GM12878 (cell line): ENCODE results near the gene ICA1. TPM values are rescaled to one million over a fixed set of nuclear protein-coding genes. Genes with fewer than 3 reads are reported as not detected.

Source experiments
- ATF2 ChIP-seq: IDR thresholded peaks from 2 replicates; pipeline ENCODE4 v1.6.1; 2012; ENCODE audit warnings: low read length, inconsistent platforms
- CEBPB ChIP-seq, 2 experiments: fragments of 150-350 bp in 1 of 2; IDR thresholded peaks; 2 replicates each; pipeline ENCODE4 v1.6.1; 2012 to 2014; ENCODE audit warnings: low read depth in 2 of 2, low read length in 2 of 2, borderline replicate concordance in 1 of 2, inconsistent platforms in 1 of 2
- CHD1 ChIP-seq: IDR thresholded peaks from 2 replicates; pipeline ENCODE4 v1.6.1; 2012; ENCODE audit warnings: low read depth, low read length, improper control_type of control experiment
- CHD2 ChIP-seq: IDR thresholded peaks from 2 replicates; pipeline ENCODE4 v1.6.1; 2011; ENCODE audit warnings: low read depth, low read length, improper control_type of control experiment, borderline replicate concordance
- ELK1 ChIP-seq: IDR thresholded peaks from 2 replicates; pipeline ENCODE4 v1.6.1; 2012; ENCODE audit warnings: low read depth, low read length, improper control_type of control experiment
- ESRRA ChIP-seq: IDR thresholded peaks from 2 replicates; pipeline ENCODE4 v1.6.1; 2012; ENCODE audit warnings: mild to moderate bottlenecking, low read length, improper control_type of control experiment
- EZH2 ChIP-seq: IDR thresholded peaks from 2 replicates; pipeline ENCODE4 v1.6.1; 2012; ENCODE audit warnings: low read depth, mild to moderate bottlenecking, control low read depth, inconsistent platforms, low read length, borderline replicate concordance; ENCODE audit not compliant: control insufficient read depth
- IRF4 ChIP-seq: IDR thresholded peaks from 2 replicates; pipeline ENCODE4 v1.6.1; 2011; ENCODE audit warnings: low read depth, low read length
- MYC ChIP-seq: IDR thresholded peaks from 2 replicates; pipeline ENCODE4 v1.6.1; 2011; ENCODE audit warnings: mild to moderate bottlenecking, low read length, moderate library complexity, inconsistent platforms; ENCODE audit not compliant: insufficient read depth, insufficient replicate concordance, insufficient read length, severe bottlenecking
- NFYA ChIP-seq: IDR thresholded peaks from 2 replicates; pipeline ENCODE4 v1.6.1; 2011; ENCODE audit warnings: low read depth, mild to moderate bottlenecking, low read length, improper control_type of control experiment, borderline replicate concordance
- PAX5 ChIP-seq: IDR thresholded peaks from 2 replicates; pipeline ENCODE4 v1.6.1; 2011; ENCODE audit warnings: low read depth, low read length, borderline replicate concordance
- PAX8 ChIP-seq: fragments of 450-650 bp; IDR thresholded peaks from 2 replicates; pipeline ENCODE4 v1.6.1; 2017; ENCODE audit warnings: mild to moderate bottlenecking, moderate library complexity
- SREBF2 ChIP-seq: IDR thresholded peaks from 2 replicates; pipeline ENCODE4 v1.6.1; 2012; ENCODE audit warnings: mild to moderate bottlenecking, low read length
- SRF ChIP-seq, 2 experiments: IDR thresholded peaks; 2 replicates each; pipeline ENCODE4 v1.6.1; 2011; ENCODE audit warnings: low read depth in 2 of 2, low read length in 2 of 2, mild to moderate bottlenecking in 1 of 2, moderate library complexity in 1 of 2
- TCF3 ChIP-seq: IDR thresholded peaks from 2 replicates; pipeline ENCODE4 v1.6.1; 2012; ENCODE audit warnings: low read depth, mild to moderate bottlenecking, low read length, borderline replicate concordance; ENCODE audit not compliant: insufficient read depth
- USF2 ChIP-seq: IDR thresholded peaks from 2 replicates; pipeline ENCODE4 v1.6.1; 2011; ENCODE audit warnings: low read depth, low read length, improper control_type of control experiment, borderline replicate concordance
- YY1 ChIP-seq: IDR thresholded peaks from 2 replicates; pipeline ENCODE4 v1.6.1; 2011; ENCODE audit warnings: low read depth, mild to moderate bottlenecking, low read length
- ZBTB33 ChIP-seq: fragments of 450-650 bp; IDR thresholded peaks from 2 replicates; pipeline ENCODE4 v1.6.1; 2017; ENCODE audit warnings: mild to moderate bottlenecking
- ZNF687 ChIP-seq: fragments of 450-650 bp; IDR thresholded peaks from 2 replicates; pipeline ENCODE4 v1.6.1; 2017; ENCODE audit warnings: mild to moderate bottlenecking, moderate library complexity
- ZSCAN29 ChIP-seq: fragments of 450-650 bp; IDR thresholded peaks from 2 replicates; pipeline ENCODE4 v1.6.1; 2017; ENCODE audit warnings: mild to moderate bottlenecking, moderate library complexity
- polyA plus RNA-seq, 11 experiments: library from polyadenylated mRNA; depleted of rRNA in 4 of 11; unstranded in 6 of 11; stranded (reverse) in 5 of 11; fragments of >200 nt; fragmentation: Nextera tagmentation in 4 of 11; fragmentation: Illumina TruSeq in 1 of 11; extraction: Ambion mirVana in 4 of 11; extraction: Trizol in 1 of 11; gene quantifications; 1 replicate in 1 of 11; 2 replicates in 10 of 11; pipeline versions ENCODE4 v1.2.1 to v1.2.3, GENCODE V29; 2011 to 2016; ENCODE audit warnings: inconsistent platforms in 2 of 11, missing spikeins in 2 of 11, low read depth in 1 of 11
- total RNA-seq, 4 experiments: library from RNA; depleted of rRNA in 3 of 4; stranded (reverse); fragments of >200 nt in 3 of 4; fragmentation: Illumina TruSeq in 1 of 4; extraction: Trizol in 1 of 4; gene quantifications; 2 replicates each; pipeline versions ENCODE4 v1.2.1 to v1.2.3, GENCODE V29; 2013 to 2021

ICA1 gene
- total and polyA plus RNA-seq, 10 of the 15 experiments (the other 5 are each of a cell fraction or from before 2014, with no cell fraction given), result 1.3 to 35.1 (median 3.3) TPM

- no peak for TF ChIP-seq ZBTB33
- TF ChIP-seq ATF2, result no peak
- no peak for TF ChIP-seq CHD1
- 0 out of 2 replicates have a peak, but pooled peaks have one; percentile 27 for TF ChIP-seq PAX8
- TF ChIP-seq ZNF687, result peak; percentile 85
- TF ChIP-seq TCF3, result peak; percentile 53; the same call in 1 of the 2 replicates
- no peak for TF ChIP-seq ZSCAN29
- TF ChIP-seq IRF4, result peak; percentile 95
- no peak for TF ChIP-seq MYC
- no peak for TF ChIP-seq SREBF2
- TF ChIP-seq PAX5, result peak; percentile 70; the same call in 1 of the 2 replicates
- TF ChIP-seq NFYA, result no peak
- no peak for TF ChIP-seq ESRRA
- TF ChIP-seq SRF (IDR thresholded peaks at IDR 0.05; ENCODE audit: low read depth in 2 of 2, low read length in 2 of 2), result no peak
- TF ChIP-seq CHD2, result peak; percentile 70; the same call in 1 of the 2 replicates
- TF ChIP-seq YY1, result peak; percentile 76
- no peak for TF ChIP-seq ELK1
- TF ChIP-seq CEBPB (IDR thresholded peaks at IDR 0.05; ENCODE audit: borderline replicate concordance in 1 of 2, low read depth in 2 of 2, low read length in 2 of 2), result no peak
- no peak for TF ChIP-seq USF2
- TF ChIP-seq EZH2, result no peak
These were observed 127.8 kb downstream of the ICA1 start (continued) for GRCh38 chr7:8134089-8134733.
